T-cell (primary cell): ENCODE data around the gene PDE4A. TPM values are rescaled to one million over a fixed set of nuclear protein-coding genes. Genes with fewer than 3 reads are reported as not detected.
A peak's percentile ranks its signal among the peaks of the same experiment; 100 is the strongest.

ENCODE experiments used
- ATAC-seq, 4 experiments: fragments of 200-7000 bp in 3 of 4; fragments of 150-1000 bp in 1 of 4; cut with Tn5 transposase; replicated peaks in 1 of 4; 1 replicate in 3 of 4; 2 replicates in 1 of 4; pipeline ENCODE4 v1.10.0; 2021; ENCODE audit warnings: moderate library complexity in 3 of 4, mild to moderate bottlenecking in 2 of 4, moderate number of reproducible peaks in 1 of 4
- CTCF ChIA-PET, 2 donors: fragments of 300-600 bp; sonication (Branson Sonifier 250); formaldehyde crosslinking; loops; one replicate each; lab custom pipeline; 2022; ENCODE audit warnings: antibody characterized with exemption in 2 of 2; lab: Charles Lee
- POLR2A ChIA-PET, 2 donors: fragments of 300-600 bp; sonication (Branson Sonifier 250); formaldehyde crosslinking; loops; one replicate each; lab custom pipeline; 2022; ENCODE audit warnings: antibody characterized with exemption in 2 of 2; lab: Charles Lee
- DNase-seq, 35 experiments: peaks; one replicate each; pipeline versions ENCODE4 v3.0.0 to v3.0.0-alpha.2; 2013 to 2023
- H3K27ac ChIP-seq: one replicate; pipeline ENCODE4 v1.5.1; 2013; ENCODE audit warnings: low read length
- H3K27me3 ChIP-seq, 2 experiments: replicated peaks in 1 of 2; 1 replicate in 1 of 2; 2 replicates in 1 of 2; pipeline versions ENCODE4 v1.6.1 to v1.7.0; 2013; ENCODE audit warnings: low read length in 1 of 2, mixed read lengths in 1 of 2; ENCODE audit not compliant: control insufficient read depth in 2 of 2, insufficient read depth in 2 of 2; ENCODE audit errors: extremely low read depth in 1 of 2
- H3K36me3 ChIP-seq, 2 donors: 1 replicate in 1 of 2; 2 replicates in 1 of 2; pipeline versions ENCODE4 v1.6.1 to v1.7.0; 2013; ENCODE audit warnings: low read length in 1 of 2; ENCODE audit not compliant: control insufficient read depth in 2 of 2, insufficient read depth in 1 of 2; ENCODE audit errors: extremely low read depth in 1 of 2
- H3K4me1 ChIP-seq, 2 experiments: 1 replicate in 1 of 2; 2 replicates in 1 of 2; pipeline versions ENCODE4 v1.6.1 to v1.7.0; 2013; ENCODE audit warnings: low read length in 2 of 2, mixed read lengths in 1 of 2; ENCODE audit not compliant: insufficient read depth in 2 of 2, control insufficient read depth in 1 of 2; ENCODE audit errors: extremely low read depth in 1 of 2
- H3K4me3 ChIP-seq, 2 donors: 1 replicate in 1 of 2; 2 replicates in 1 of 2; pipeline versions ENCODE4 v1.5.1 to v1.7.0; 2013; ENCODE audit warnings: mild to moderate bottlenecking in 2 of 2, low read length in 1 of 2, moderate library complexity in 1 of 2; ENCODE audit not compliant: control insufficient read depth in 1 of 2; ENCODE audit errors: extremely low read depth in 1 of 2
- H3K9me3 ChIP-seq: 2 replicates; pipeline ENCODE4 v1.7.0; 2013
- H3K27ac Mint-ChIP-seq, 2 donors: one replicate each; pipeline ENCODE4 v1.8.0; 2020 to 2021; ENCODE audit warnings: mild to moderate bottlenecking in 2 of 2, mixed read lengths in 2 of 2
- H3K27me3 Mint-ChIP-seq, 2 donors: one replicate each; pipeline ENCODE4 v1.8.0; 2021 to 2022; ENCODE audit warnings: mixed read lengths in 2 of 2
- H3K36me3 Mint-ChIP-seq: one replicate; pipeline ENCODE4 v1.8.0; 2021; ENCODE audit warnings: mixed read lengths
- H3K4me1 Mint-ChIP-seq, 3 donors: one replicate each; pipeline ENCODE4 v1.8.0; 2020 to 2022; ENCODE audit warnings: mixed read lengths in 3 of 3, mild to moderate bottlenecking in 1 of 3
- H3K4me3 Mint-ChIP-seq, 3 donors: one replicate each; pipeline ENCODE4 v1.8.0; 2020 to 2022; ENCODE audit warnings: mild to moderate bottlenecking in 3 of 3, mixed read lengths in 3 of 3, moderate library complexity in 3 of 3
- H3K9me3 Mint-ChIP-seq, 3 donors: one replicate each; pipeline ENCODE4 v1.8.0; 2020 to 2022; ENCODE audit warnings: mixed read lengths in 3 of 3
- WGBS: methylation state at CpG from one replicate; pipeline ENCODE4 v1.1.5; 2013; ENCODE audit warnings: missing lambda C conversion rate; ENCODE audit not compliant: insufficient coverage; 5-methylcytosine and 5-hydroxymethylcytosine counted together
- total RNA-seq, 35 experiments: library from RNA in 6 of 35; stranded (reverse) in 6 of 35; fragments of 120-200 nt in 1 of 35; gene quantifications; one replicate each; pipeline versions ENCODE4 v1.2.1 to v1.2.4 and lab custom pipeline; 2013 to 2026

The PDE4A gene
- total RNA-seq, 5 donors from 2014 or later (not counting 1 experiment from before 2014, with no cell fraction given): 2.2 to 13.3 (median 6.2) TPM

DNA sequence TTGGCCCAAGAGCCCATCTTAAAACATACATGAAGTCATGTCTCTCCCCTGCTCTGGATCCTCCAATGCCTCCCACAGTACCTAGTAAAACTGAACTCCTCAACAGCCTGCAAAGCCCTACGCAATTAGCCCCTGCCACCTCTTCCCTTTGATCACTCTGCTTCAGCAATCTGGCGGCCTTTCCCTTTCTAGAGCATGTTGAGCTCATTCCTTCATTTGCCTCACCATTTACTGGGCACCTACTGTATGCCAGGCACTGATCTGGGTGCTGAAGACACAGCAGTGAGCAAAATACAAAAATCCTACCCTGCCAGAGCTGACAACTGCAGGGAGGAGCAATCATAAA lies 79.9 kb downstream of the PDE4A start:
- H3K27me3 Mint-ChIP-seq: no peaks in the 10 kb centered on the region
- Histone ChIP-seq H3K9me3 (no peaks in the 10 kb centered on the region), H3K36me3 (peaks cover 0 to 30% of the 10 kb centered on the region in 2 donors), H3K4me3 (no peak overlapping the region), H3K27me3 (no peaks in the 10 kb centered on the region), H3K27ac (no peak overlapping the region), H3K4me1 (peaks cover 2 to 46% of the 10 kb centered on the region in 2 experiments)
- ChIA-PET POLR2A (interaction anchor here in 1 of 2 donors (0.5 kb wide), 1 partner anchor 357 kb away, joined by 4 read pairs; no protein-coding TSS in a partner anchor), CTCF (interaction anchor here (0.6 kb wide), 2 partner anchors 13 to 147 kb away, joined by 3 read pairs; no protein-coding TSS in a partner anchor)
- peak overlapping the region; percentile 48 to 91 (median 74) for H3K4me3 Mint-ChIP-seq
- no peaks in the 10 kb centered on the region for H3K9me3 Mint-ChIP-seq
- H3K36me3 Mint-ChIP-seq: peaks cover 17% of the 10 kb centered on the region
- H3K27ac Mint-ChIP-seq: peak overlapping the region; percentile 39 to 77
- ATAC-seq (no peak), DNase-seq (no peak)
- 83% methylated on average over 2 of the region's 2 CpGs for WGBS
- peaks cover 32 to 38% (median 35%) of the 10 kb centered on the region in 3 donors for H3K4me1 Mint-ChIP-seq

DNA sequence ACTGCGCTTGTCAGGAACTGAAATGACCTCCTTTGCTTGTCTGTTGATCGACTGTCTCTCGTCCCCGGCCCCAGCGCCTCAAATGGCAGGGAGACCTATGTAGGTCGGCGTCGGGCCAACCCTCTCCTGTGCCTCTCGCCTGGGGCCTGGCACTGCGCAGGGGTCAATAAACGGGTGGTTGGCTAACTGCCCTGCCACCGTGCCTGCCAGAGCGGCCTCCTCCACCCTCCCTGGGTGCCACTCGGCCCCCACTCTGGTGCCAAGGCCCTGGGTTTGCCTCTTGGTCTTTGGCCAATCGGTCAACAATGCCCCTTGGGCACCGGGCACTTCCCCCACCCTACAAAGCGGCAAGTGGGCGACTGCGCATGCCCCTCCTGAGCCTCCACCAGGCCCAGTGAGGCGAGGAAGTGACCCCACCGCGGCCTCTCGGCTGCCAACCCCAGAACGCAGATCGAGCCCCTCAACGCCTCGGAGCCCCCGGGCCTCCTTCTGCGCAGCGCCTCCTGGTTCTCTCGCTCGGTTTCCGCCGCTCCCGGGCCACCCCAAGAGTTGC lies 81.7 kb downstream of the PDE4A start:
- H3K27ac Mint-ChIP-seq: peak overlapping the region; percentile 80 to 86
- under 1% methylated on average over 35 of the region's 35 CpGs for WGBS
- H3K36me3 Mint-ChIP-seq: peaks cover 16% of the 10 kb centered on the region
- H3K4me1 ChIP-seq: peaks cover 2 to 53% of the 10 kb centered on the region in 2 experiments
- H3K4me3 Mint-ChIP-seq: peak overlapping the region; percentile 83 to 91 (median 85)
- ATAC-seq (peak; percentile 26 to 29 (median 27)), DNase-seq (peak in 8 of 35 experiments; percentile 19 to 42 (median 28))
- H3K27me3 Mint-ChIP-seq: no peaks in the 10 kb centered on the region
- CTCF ChIA-PET: no interaction called here
- H3K4me1 Mint-ChIP-seq: peaks cover 37 to 44% (median 41%) of the 10 kb centered on the region in 3 donors
- H3K36me3 ChIP-seq: peaks cover 0 to 18% of the 10 kb centered on the region in 2 donors
- H3K9me3 ChIP-seq: no peaks in the 10 kb centered on the region
- H3K4me3 ChIP-seq: peak overlapping the region; percentile 94
- peak overlapping the region; percentile 85 for H3K27ac ChIP-seq
- no peaks in the 10 kb centered on the region for H3K9me3 Mint-ChIP-seq
- no peaks in the 10 kb centered on the region for H3K27me3 ChIP-seq
- POLR2A ChIA-PET: no interaction called here

DNA sequence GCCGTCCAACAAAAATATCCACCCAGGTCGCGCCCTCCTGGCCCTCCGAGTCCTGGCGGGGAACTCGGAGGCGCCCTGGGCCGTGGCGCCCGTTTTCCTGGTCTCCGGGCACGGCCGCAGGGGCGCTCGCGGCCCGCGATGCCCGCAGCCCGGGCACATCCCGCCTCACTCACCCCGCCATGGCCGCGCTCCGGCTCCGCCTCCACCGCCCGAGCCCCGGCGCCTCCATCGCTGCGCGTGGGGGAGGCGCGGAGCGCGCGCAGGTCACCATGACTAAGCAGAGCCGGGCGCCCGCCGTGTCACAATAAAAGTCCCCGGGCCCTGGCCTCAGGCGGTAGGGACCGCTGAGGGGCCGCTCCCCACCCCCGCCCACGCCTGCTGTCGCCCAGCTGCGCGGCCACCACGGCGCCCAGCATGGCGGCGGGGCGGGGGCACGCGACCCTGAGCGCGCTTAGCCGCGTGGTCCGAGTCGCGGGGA lies 82.2 kb downstream of the PDE4A start:
- peaks cover 2 to 53% of the 10 kb centered on the region in 2 experiments for H3K4me1 ChIP-seq
- ATAC-seq: peak; percentile 92 to 95 (median 94)
- Mint-ChIP-seq H3K4me3 (peak overlapping the region; percentile 83 to 91 (median 85)), H3K4me1 (peaks cover 33 to 39% (median 37%) of the 10 kb centered on the region in 3 donors), H3K36me3 (peaks cover 12% of the 10 kb centered on the region), H3K27ac (peak overlapping the region; percentile 80 to 86), H3K9me3 (no peaks in the 10 kb centered on the region), H3K27me3 (no peaks in the 10 kb centered on the region)
- DNase-seq: peak; percentile 69 to 90 (median 81)
- H3K36me3 ChIP-seq: peaks cover 0 to 13% of the 10 kb centered on the region in 2 donors
- peak overlapping the region; percentile 94 for H3K4me3 ChIP-seq
- ChIA-PET POLR2A (no interaction called here), CTCF (no interaction called here)
- H3K27me3 ChIP-seq: no peaks in the 10 kb centered on the region
- 1% methylated on average over 65 of the region's 65 CpGs for WGBS
- H3K9me3 ChIP-seq: no peaks in the 10 kb centered on the region
- H3K27ac ChIP-seq: peak overlapping the region; percentile 85

DNA sequence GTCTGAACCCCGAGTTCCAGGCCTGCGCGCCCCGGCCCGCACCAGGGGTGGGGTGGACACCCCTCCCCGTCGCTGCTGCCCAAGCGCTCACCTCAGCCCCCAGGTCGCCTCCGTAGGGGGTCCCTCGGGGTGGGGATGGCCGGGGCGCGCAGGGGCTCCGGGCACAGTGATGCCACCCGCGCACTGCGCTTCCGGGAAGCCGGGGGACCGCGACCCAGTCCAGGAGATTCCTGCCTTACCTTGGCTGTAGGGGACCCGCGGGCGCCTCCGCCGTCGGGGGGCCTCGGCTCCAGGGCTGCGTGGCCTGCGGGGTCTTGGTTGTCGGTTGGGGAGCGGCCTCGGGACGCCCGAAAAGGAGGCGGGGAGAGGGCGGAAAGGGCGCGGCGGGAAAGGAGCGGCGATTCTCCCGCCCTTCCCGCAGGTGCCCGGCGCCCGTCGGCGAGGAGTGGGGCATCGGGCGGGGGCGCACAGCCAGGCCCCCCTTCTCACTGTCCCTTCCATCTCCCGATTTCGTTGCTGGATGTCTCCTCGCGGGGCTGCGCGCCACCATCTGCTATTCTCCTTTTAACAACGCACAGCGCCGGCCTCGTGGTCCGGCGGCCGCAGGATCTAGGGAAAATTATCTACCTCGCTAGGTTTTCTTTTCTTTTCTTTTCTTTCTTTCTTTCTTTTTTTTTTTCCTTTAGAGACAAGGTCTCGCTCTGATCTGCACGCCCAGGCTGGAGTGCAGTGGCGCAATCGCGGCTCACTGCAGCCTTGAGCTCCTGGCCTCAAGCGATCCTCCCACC lies 82.9 kb downstream of the PDE4A start, which contains the start of gene KEAP1:
KEAP1 (minus strand) TSS at position 355 of the 788 bp plus-strand sequence. CDS start 3,323 bp downstream, outside the sequence.
- Histone ChIP-seq H3K36me3 (peaks cover 0 to 13% of the 10 kb centered on the region in 2 donors), H3K4me1 (peaks cover 2 to 56% of the 10 kb centered on the region in 2 experiments), H3K4me3 (peak within 1 kb of the TSS; percentile 94), H3K9me3 (no peaks in the 10 kb centered on the region), H3K27ac (peak within 1 kb of the TSS; percentile 85), H3K27me3 (no peaks in the 10 kb centered on the region)
- Mint-ChIP-seq H3K27ac (peak within 1 kb of the TSS; percentile 89 to 93), H3K4me1 (peaks cover 33 to 39% (median 36%) of the 10 kb centered on the region in 3 donors), H3K27me3 (no peaks in the 10 kb centered on the region), H3K4me3 (peak within 1 kb of the TSS; percentile 83 to 91 (median 91)), H3K9me3 (no peaks in the 10 kb centered on the region), H3K36me3 (peaks cover 12% of the 10 kb centered on the region)
- 3% methylated on average over 67 of the region's 73 CpGs for WGBS
- peak in 6 of 35 experiments; percentile 18 to 46 (median 36) for DNase-seq
- ATAC-seq: peak in 3 of 4 experiments; percentile 41 to 49 (median 42)
- ChIA-PET POLR2A (no interaction called here), CTCF (interaction anchor here (0.6 to 0.7 kb wide), 4 partner anchors 23 to 563 kb away, joined by 3 to 5 read pairs (median 4); no protein-coding TSS in a partner anchor)

DNA sequence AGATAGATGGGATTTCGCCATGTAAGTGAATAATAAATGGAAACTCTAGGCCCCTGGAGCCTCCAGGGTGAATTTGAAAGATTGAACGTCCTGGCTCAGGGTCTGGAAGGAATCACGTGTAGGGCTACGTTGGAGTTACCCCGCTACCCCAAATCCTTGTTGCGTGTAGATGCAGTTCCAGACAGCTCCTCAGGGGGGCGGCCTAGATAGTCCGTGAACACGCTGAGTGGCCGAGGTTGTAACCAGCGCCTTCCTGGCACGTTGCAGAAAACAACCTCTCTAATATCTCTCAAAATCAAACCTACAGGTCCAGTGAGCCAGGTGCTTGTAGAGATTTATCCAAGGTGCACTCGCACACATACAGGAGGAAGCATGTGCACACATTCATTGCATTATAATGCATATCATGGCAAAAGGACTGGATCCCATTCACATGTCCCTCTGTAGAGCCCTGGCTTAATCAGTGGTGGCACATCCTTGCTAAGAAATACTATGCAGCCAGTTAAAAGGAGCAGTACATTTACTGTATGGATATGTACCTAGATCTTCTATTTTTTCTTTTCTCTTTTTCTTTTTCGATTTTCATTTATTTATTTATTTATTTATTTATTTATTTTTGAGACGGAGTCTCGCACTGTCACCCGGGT lies 85.4 kb downstream of the PDE4A start:
- peaks cover 0 to 3% of the 10 kb centered on the region in 2 donors for H3K27me3 Mint-ChIP-seq
- H3K27ac Mint-ChIP-seq: peak overlapping the region; percentile 25 to 55
- WGBS: 6% methylated on average over 12 of the region's 17 CpGs
- H3K36me3 Mint-ChIP-seq: no peaks in the 10 kb centered on the region
- H3K4me3 Mint-ChIP-seq: peak overlapping the region; percentile 32 to 54 (median 50)
- Histone ChIP-seq H3K4me1 (peaks cover 5 to 61% of the 10 kb centered on the region in 2 experiments), H3K27me3 (peaks cover 0 to 10% of the 10 kb centered on the region in 2 experiments), H3K36me3 (no peaks in the 10 kb centered on the region), H3K4me3 (no peak overlapping the region), H3K9me3 (no peaks in the 10 kb centered on the region), H3K27ac (no peak overlapping the region)
- ATAC-seq (peak; percentile 20 to 52 (median 30)), DNase-seq (peak; percentile 55 to 89 (median 78))
- no peaks in the 10 kb centered on the region for H3K9me3 Mint-ChIP-seq
- H3K4me1 Mint-ChIP-seq: peaks cover 21 to 29% (median 28%) of the 10 kb centered on the region in 3 donors
- ChIA-PET CTCF (interaction anchor here in 1 of 2 donors (0.8 kb wide), 1 partner anchor 67 kb away, joined by 4 read pairs; no protein-coding TSS in a partner anchor), POLR2A (interaction anchor here in 1 of 2 donors (0.5 kb wide), 1 partner anchor 1419 kb away, joined by 4 read pairs; no protein-coding TSS in a partner anchor)
